ENCODE data around the gene SPRR5.

The SPRR5 gene

GRCh38 chr1:152940614-152941013 lies 6.4 kb upstream of the SPRR5 start:
- H3K4me3 ChIP-seq (ENCODE audit: low read depth, low read length) = no peak overlapping the region
- TF ChIP-seq CTCF (IDR thresholded peaks at IDR 0.05; ENCODE audit: low read depth, low read length, missing control alignments) = no peak
- in situ Hi-C loops (cut with HindIII; ENCODE audit: low sequenced_read_pairs) = no loop called here
- DNase-seq (ENCODE audit: low read depth) = no peak

- in situ Hi-C loops (cut with HindIII; ENCODE audit: low sequenced_read_pairs) = no loop called here
- DNase-seq (ENCODE audit: low read depth) = no peak
- H3K4me3 ChIP-seq (ENCODE audit: low read depth, low read length) = no peak overlapping the region
- TF ChIP-seq CTCF (IDR thresholded peaks at IDR 0.05; ENCODE audit: low read depth, low read length, missing control alignments) = no peak
Observed at GRCh38 chr1:152941037-152941711, 5.8 kb upstream of the SPRR5 start.

GRCh38 chr1:152942161-152942560 lies 4.8 kb upstream of the SPRR5 start:
- H3K4me3 ChIP-seq (ENCODE audit: low read depth, low read length) = no peak overlapping the region
- no peak for TF ChIP-seq CTCF (IDR thresholded peaks at IDR 0.05; ENCODE audit: low read depth, low read length, missing control alignments)
- in situ Hi-C loops (cut with HindIII; ENCODE audit: low sequenced_read_pairs) = no loop called here
- no peak for DNase-seq (ENCODE audit: low read depth)

GRCh38 chr1:152946248-152946647 lies 758 bp upstream of the SPRR5 start:
- no peak for DNase-seq (ENCODE audit: low read depth)
- TF ChIP-seq CTCF (IDR thresholded peaks at IDR 0.05; ENCODE audit: low read depth, low read length, missing control alignments) = no peak
- in situ Hi-C loops (cut with HindIII; ENCODE audit: low sequenced_read_pairs) = no loop called here

GRCh38 chr1:152951711-152952110 lies 4.7 kb downstream of the SPRR5 start:
- no peak overlapping the region for H3K4me3 ChIP-seq (ENCODE audit: low read depth, low read length)
- in situ Hi-C loops (cut with HindIII; ENCODE audit: low sequenced_read_pairs) = loop anchor here (5.0 kb wide), 1 partner anchor 39 kb away; no protein-coding TSS in a partner anchor
- no peak for TF ChIP-seq CTCF (IDR thresholded peaks at IDR 0.05; ENCODE audit: low read depth, low read length, missing control alignments)
- DNase-seq (ENCODE audit: low read depth) = no peak

More at GRCh38 chr1:152946248-152946647, 758 bp upstream of the SPRR5 start:
- H3K4me3 ChIP-seq (ENCODE audit: low read depth, low read length) = no peak overlapping the region

GRCh38 chr1:152953761-152954160 lies 6.8 kb downstream of the SPRR5 start:
- H3K4me3 ChIP-seq (ENCODE audit: low read depth, low read length) = no peak overlapping the region
- no peak for DNase-seq (ENCODE audit: low read depth)
- in situ Hi-C loops (cut with HindIII; ENCODE audit: low sequenced_read_pairs) = loop anchor here (5.0 kb wide), 1 partner anchor 41 kb away; no protein-coding TSS in a partner anchor
- no peak for TF ChIP-seq CTCF (IDR thresholded peaks at IDR 0.05; ENCODE audit: low read depth, low read length, missing control alignments)

Data from astrocyte of the cerebellum (primary cell).